ENCODE measurements around the gene WAC. TPM values are rescaled to one million over a fixed set of nuclear protein-coding genes. Genes with fewer than 3 reads are reported as not detected.

The WAC gene
- total and polyA plus RNA-seq, 9 donors: 60.5 to 164 (median 113) TPM

DNA sequence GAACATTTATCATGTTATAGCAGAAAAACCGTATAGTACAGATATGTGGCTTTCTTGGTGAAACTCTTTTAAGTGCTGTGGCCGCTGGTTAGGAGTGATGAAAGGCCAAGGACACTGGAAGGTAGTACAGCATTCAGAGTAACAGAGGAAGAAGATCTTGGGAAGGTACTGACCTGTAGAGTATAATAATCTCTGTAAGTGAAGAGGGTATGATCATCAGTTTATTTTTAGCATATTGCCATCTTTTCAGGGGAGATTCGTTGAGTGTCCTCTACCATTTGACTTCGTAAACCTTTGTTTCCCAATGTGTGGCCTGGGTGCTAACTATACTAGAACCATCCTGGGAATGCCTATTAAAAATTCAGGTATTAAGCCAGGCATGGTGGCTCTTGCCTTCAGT, 44.6 kb downstream of the WAC start:
- intact Hi-C loops (cut with DNase I): no loop called here
- H3K4me3 ChIP-seq: no peak overlapping the region
- TF ChIP-seq POLR2A (IDR thresholded peaks at IDR 0.05) (no peak), EP300 (IDR thresholded peaks at IDR 0.05) (no peak)
- TF ChIP-seq, protein P1, sequence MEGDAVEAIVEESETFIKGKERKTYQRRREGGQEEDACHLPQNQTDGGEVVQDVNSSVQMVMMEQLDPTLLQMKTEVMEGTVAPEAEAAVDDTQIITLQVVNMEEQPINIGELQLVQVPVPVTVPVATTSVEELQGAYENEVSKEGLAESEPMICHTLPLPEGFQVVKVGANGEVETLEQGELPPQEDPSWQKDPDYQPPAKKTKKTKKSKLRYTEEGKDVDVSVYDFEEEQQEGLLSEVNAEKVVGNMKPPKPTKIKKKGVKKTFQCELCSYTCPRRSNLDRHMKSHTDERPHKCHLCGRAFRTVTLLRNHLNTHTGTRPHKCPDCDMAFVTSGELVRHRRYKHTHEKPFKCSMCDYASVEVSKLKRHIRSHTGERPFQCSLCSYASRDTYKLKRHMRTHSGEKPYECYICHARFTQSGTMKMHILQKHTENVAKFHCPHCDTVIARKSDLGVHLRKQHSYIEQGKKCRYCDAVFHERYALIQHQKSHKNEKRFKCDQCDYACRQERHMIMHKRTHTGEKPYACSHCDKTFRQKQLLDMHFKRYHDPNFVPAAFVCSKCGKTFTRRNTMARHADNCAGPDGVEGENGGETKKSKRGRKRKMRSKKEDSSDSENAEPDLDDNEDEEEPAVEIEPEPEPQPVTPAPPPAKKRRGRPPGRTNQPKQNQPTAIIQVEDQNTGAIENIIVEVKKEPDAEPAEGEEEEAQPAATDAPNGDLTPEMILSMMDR (IDR thresholded peaks at IDR 0.05): no peak
- peaks cover 4% of the 10 kb centered on the region for H3K4me1 ChIP-seq (ENCODE audit: insufficient read depth)
- no peaks in the 10 kb centered on the region for H3K27me3 ChIP-seq
- 73 to 78% (median 75%) methylated on average over 4 of the region's 4 CpGs for WGBS, 3 donors
- no peaks in the 10 kb centered on the region for H3K36me3 ChIP-seq
- no peaks in the 10 kb centered on the region for H3K9me3 ChIP-seq
- H3K27ac ChIP-seq: no peak overlapping the region
- DNase-seq: no peak

DNA sequence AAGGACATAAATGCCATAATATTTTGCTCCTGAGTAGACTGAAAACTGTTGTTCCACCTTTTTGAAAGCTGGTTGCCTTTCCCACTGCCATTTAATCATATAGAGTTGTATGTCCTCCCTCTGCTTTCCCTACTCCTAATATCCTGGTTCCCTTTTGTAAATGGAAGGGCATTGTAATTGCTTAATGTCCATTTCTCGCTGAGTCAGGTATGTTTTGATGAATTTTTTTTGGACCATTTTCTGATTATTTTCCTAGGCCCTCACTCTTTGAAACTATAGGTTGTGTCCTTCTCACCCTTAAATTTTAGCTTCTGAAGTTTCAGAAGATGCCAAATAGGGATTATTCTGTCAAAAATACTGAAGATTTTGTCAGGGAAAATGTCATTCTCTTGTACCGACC, 45.5 kb downstream of the WAC start:
- no peak overlapping the region for H3K4me3 ChIP-seq
- TF ChIP-seq, protein P1 (IDR thresholded peaks at IDR 0.05): no peak
- TF ChIP-seq POLR2A (IDR thresholded peaks at IDR 0.05): no peak
- TF ChIP-seq EP300 (IDR thresholded peaks at IDR 0.05): no peak
- 94 to 96% (median 94%) methylated on average over 2 of the region's 2 CpGs for WGBS, 3 donors
- H3K27me3 ChIP-seq: no peaks in the 10 kb centered on the region
- H3K36me3 ChIP-seq: no peaks in the 10 kb centered on the region
- H3K9me3 ChIP-seq: no peaks in the 10 kb centered on the region
- DNase-seq: no peak
- intact Hi-C loops (cut with DNase I): no loop called here
- H3K27ac ChIP-seq: no peak overlapping the region
- peaks cover 4% of the 10 kb centered on the region for H3K4me1 ChIP-seq (ENCODE audit: insufficient read depth)

DNA sequence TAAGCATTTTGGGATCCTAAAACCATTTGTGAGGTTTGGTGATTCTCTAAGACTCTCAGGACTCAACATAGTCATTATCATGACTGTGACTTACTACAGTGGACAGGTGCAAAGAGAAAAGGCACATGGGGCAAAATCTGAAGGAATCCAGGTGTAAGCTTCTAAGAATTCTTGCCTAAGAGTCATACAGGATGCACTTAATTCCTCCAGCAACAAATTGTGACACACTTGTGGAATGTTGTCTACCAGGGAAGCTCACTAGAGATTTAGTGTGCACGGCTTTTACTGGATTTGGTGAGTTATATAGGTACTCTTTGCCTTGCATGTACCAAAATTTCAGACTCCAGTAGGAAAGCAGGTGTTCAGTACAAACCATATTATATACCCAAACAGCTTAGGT, 47.9 kb downstream of the WAC start:
- no peaks in the 10 kb centered on the region for H3K27me3 ChIP-seq
- no peak for DNase-seq
- no peak overlapping the region for H3K4me3 ChIP-seq
- 97 to 100% (median 100%) methylated on average over 1 of the region's 1 CpG for WGBS, 3 donors
- peaks cover 4% of the 10 kb centered on the region for H3K4me1 ChIP-seq (ENCODE audit: insufficient read depth)
- no peaks in the 10 kb centered on the region for H3K36me3 ChIP-seq
- H3K9me3 ChIP-seq: no peaks in the 10 kb centered on the region
- H3K27ac ChIP-seq: no peak overlapping the region
- intact Hi-C loops (cut with DNase I): no loop called here
- no peak for TF ChIP-seq POLR2A (IDR thresholded peaks at IDR 0.05)
- no peak for TF ChIP-seq EP300 (IDR thresholded peaks at IDR 0.05)
- TF ChIP-seq, protein P1 (IDR thresholded peaks at IDR 0.05): no peak

DNA sequence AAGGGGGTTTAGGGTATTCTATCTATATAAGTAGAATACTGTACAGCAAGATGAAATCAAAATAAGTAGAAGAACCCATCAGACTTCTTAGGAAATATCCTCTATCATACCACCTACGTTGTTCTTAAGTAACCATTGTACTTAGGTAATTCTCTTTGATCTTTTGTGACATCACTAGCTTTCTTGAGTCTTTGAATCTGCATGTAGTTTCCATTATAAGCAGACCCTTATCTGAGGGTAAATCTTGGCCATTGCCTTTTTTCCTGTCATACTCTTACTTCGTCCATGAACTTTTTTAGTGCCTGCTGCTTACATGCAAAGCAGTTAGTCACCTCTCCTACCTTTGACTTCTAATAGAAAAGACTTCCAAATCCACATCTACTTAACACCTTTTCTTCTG, 49.0 kb downstream of the WAC start:
- TF ChIP-seq, protein P1 (IDR thresholded peaks at IDR 0.05): no peak
- TF ChIP-seq POLR2A (IDR thresholded peaks at IDR 0.05) (no peak), EP300 (IDR thresholded peaks at IDR 0.05) (no peak)
- Histone ChIP-seq H3K9me3 (no peaks in the 10 kb centered on the region), H3K4me3 (no peak overlapping the region), H3K4me1 (ENCODE audit: insufficient read depth) (peaks cover 7% of the 10 kb centered on the region), H3K36me3 (no peaks in the 10 kb centered on the region), H3K27ac (no peak overlapping the region), H3K27me3 (no peaks in the 10 kb centered on the region)
- intact Hi-C loops (cut with DNase I): no loop called here
- DNase-seq: no peak
- 85 to 92% (median 92%) methylated on average over 2 of the region's 2 CpGs for WGBS, 3 donors

DNA sequence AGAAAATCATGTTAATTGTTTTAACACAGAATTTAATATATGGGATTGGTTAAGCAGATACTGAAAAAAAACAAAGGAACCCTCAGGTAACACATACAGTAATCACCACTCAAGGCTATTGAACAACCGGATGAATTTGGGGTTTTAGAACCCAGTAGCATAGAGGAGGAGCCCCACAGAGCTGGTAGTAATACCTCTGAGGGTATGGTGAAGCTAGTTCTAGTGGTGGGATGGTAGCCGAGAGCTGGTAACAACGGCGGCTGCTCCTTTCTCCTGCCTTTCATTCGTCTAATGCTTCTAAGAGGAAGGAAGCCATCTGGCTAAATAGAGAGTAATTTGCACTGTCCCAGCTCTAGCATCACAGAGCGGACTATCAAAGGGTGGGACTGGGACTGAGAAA, 52.2 kb downstream of the WAC start:
- H3K36me3 ChIP-seq: no peaks in the 10 kb centered on the region
- H3K9me3 ChIP-seq: no peaks in the 10 kb centered on the region
- no peaks in the 10 kb centered on the region for H3K27me3 ChIP-seq
- no peak overlapping the region for H3K27ac ChIP-seq
- intact Hi-C loops (cut with DNase I): no loop called here
- H3K4me3 ChIP-seq: no peak overlapping the region
- TF ChIP-seq POLR2A (IDR thresholded peaks at IDR 0.05) (no peak), EP300 (IDR thresholded peaks at IDR 0.05) (no peak)
- TF ChIP-seq, protein P1 (IDR thresholded peaks at IDR 0.05): no peak
- WGBS, 3 donors: 72 to 82% (median 73%) methylated on average over 6 of the region's 6 CpGs
- peaks cover 12% of the 10 kb centered on the region for H3K4me1 ChIP-seq (ENCODE audit: insufficient read depth)
- no peak for DNase-seq
